ENCODE results near the gene BORCS8.

Gene BORCS8

GRCh38 chr19:19192910-19193423 is 1.0 kb upstream of the BORCS8 start:
- H3K27ac ChIP-seq: peak overlapping the region; percentile 91
- TF ChIP-seq ZFX (IDR thresholded peaks at IDR 0.05) (no peak), CTCF (conservative IDR thresholded peaks at IDR 0.05) (no peak)

- peak overlapping the region; percentile 91 for H3K27ac ChIP-seq
- TF ChIP-seq ZFX (IDR thresholded peaks at IDR 0.05) (peak; percentile 20; the same call in 1 of the 2 replicates), CTCF (conservative IDR thresholded peaks at IDR 0.05) (no peak)
These were observed 229 bp downstream of the BORCS8 start for GRCh38 chr19:19191768-19192077.

- H3K27ac ChIP-seq: no peak overlapping the region
- TF ChIP-seq CTCF (conservative IDR thresholded peaks at IDR 0.05): no peak
- no peak for TF ChIP-seq ZFX (IDR thresholded peaks at IDR 0.05)
These were observed 5.2 kb downstream of the BORCS8 start for GRCh38 chr19:19186742-19187141.

DNA sequence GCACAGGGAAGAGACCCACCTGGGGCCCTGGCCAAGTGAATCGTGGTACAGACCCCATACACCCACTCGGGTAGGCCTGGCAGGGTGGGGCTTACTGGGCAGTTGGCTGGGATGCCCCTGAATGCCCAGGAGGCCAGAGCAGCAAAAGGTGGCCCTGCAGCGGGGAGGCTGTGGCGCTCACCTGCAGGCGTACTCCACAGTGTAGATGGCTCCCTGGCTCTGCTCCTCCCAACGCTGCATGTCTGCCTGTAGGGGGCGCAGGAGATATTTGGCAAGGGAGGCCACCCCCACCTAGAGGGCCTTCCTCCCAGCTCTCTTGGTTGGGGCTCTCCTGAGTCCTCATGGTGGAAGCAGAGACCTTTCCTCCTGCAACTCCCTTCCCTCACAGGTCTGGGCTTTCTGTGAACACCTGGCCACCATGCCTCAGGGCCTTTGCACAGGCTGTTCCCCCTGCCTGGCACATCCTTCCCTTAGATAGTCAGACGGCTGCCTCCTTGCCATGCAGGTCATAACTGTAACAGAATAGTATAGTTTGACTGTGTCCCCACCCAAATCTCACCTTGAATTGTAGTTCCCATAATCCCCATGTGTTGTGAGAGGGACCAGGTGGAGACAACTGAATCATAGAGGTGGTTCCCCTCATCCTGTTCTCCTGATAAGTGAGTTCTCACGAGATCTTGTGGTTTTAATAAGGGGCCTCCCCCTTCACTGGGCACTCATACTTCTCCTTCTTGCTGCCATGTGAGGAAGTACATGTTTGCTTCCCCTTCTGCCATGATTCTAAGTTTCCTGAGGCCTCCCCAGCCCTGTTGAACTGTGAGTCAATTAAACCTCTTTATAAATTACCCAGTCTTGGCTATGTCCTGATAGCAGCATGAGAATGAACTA is 5.9 kb downstream of the BORCS8 start:
- no peak overlapping the region for H3K27ac ChIP-seq
- TF ChIP-seq ZFX (IDR thresholded peaks at IDR 0.05) (no peak), CTCF (conservative IDR thresholded peaks at IDR 0.05) (peak; percentile 84)

- TF ChIP-seq ZFX (IDR thresholded peaks at IDR 0.05) (no peak), CTCF (conservative IDR thresholded peaks at IDR 0.05) (no peak)
- H3K27ac ChIP-seq: no peak overlapping the region
These were observed 10.4 kb downstream of the BORCS8 start for GRCh38 chr19:19181488-19181998.

DNA sequence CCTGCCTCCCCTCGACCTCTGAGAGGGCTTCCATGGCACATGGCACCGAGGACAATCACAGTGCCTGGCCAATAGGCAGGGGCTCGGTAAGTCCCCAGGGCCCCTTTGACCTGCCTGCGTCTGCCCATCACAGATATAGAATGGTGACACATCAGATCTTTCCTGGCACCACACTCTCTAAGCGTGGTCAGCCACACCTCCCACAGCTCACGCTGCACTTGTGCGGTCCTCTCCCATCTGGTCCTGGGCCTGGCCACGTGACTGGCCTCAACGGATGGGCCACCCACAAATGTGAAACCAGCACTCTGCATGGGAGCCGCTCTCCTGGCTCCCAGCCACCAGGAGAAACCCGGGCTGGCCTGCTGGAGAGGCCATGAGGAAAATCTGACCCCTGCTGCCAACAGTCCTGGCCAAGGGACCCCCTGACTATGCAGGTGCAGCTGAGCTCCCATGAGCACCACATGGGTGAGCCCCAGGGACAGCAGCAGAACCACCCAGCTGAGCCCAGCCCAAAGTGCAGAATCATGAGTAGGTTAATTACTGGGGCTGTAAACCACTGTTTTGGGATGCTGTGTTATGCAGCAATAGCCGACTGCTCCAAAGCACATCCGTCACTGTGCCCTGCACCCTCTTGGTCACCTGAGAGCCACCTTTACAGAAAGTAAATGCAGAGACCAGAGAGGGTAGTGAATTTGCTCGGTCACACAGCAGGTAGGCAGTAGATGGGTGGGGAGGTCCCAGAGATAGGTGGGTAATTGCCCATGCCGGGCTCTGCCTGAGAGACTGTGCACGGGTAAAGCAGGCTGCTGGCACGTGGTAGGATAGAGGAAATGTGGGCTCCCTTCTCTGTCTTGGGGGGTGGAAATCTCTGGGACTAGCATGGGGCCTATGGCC is 12.2 kb downstream of the BORCS8 start:
- no peak for TF ChIP-seq CTCF (conservative IDR thresholded peaks at IDR 0.05)
- no peak for TF ChIP-seq ZFX (IDR thresholded peaks at IDR 0.05)
- H3K27ac ChIP-seq: no peak overlapping the region

Measured in C4-2B (cell line).